Left renal cortex interstitium (tissue), 4 donors: ENCODE measurements around the gene U2SURP. TPM values are rescaled to one million over a fixed set of nuclear protein-coding genes. Genes with fewer than 3 reads are reported as not detected.
"Not testable (repeated sequence)": the region's sequence is repeated elsewhere in the genome, so short reads cannot be mapped to it uniquely, and the experiment has no call there.

ENCODE experiments used
- DNase-seq, 4 donors: peaks; one replicate each; pipeline ENCODE4 v3.0.0-alpha.2; 2013; ENCODE audit warnings: low read depth in 4 of 4, low spot score in 2 of 4, missing footprints in 1 of 4
- polyA plus RNA-seq, 4 donors: library from polyadenylated mRNA; unstranded; fragments of 120-200 nt; gene quantifications; one replicate each; pipeline ENCODE4 v1.2.1, GENCODE V29; 2013; ENCODE audit not compliant: insufficient read length in 4 of 4

Gene U2SURP
- polyA plus RNA-seq, 4 donors: 129 to 188 (median 158) TPM

- DNase-seq: no peak
These were observed 3.5 kb downstream of the U2SURP start for GRCh38 chr3:143004823-143005222.

- DNase-seq: no peak
These were observed 8.7 kb downstream of the U2SURP start for GRCh38 chr3:143010024-143010423.

GRCh38 chr3:143011705-143012104, 10.3 kb downstream of the U2SURP start:
- DNase-seq: no peak

- no peak for DNase-seq
These were observed 13.6 kb downstream of the U2SURP start for GRCh38 chr3:143014921-143015320.

- no peak for DNase-seq
These were observed 15.1 kb downstream of the U2SURP start for GRCh38 chr3:143016321-143016972.

- DNase-seq: no peak
These were observed 23.1 kb downstream of the U2SURP start for GRCh38 chr3:143024351-143024960.

GRCh38 chr3:143031327-143031726, 30.0 kb downstream of the U2SURP start:
- no peak for DNase-seq

- DNase-seq: not testable (repeated sequence)
These were observed 30.5 kb downstream of the U2SURP start for GRCh38 chr3:143031796-143032387.

- DNase-seq: no peak
These were observed 34.3 kb downstream of the U2SURP start for GRCh38 chr3:143035466-143036211.

- DNase-seq: no peak
These were observed 35.2 kb downstream of the U2SURP start for GRCh38 chr3:143036557-143036956.

GRCh38 chr3:143037867-143038266, 36.5 kb downstream of the U2SURP start:
- DNase-seq: no peak

GRCh38 chr3:143040261-143040879, 39.0 kb downstream of the U2SURP start:
- no peak for DNase-seq

- DNase-seq: no peak
These were observed 40.5 kb downstream of the U2SURP start for GRCh38 chr3:143041903-143042302.

GRCh38 chr3:143045639-143046038, 44.3 kb downstream of the U2SURP start:
- DNase-seq: no peak

GRCh38 chr3:143046075-143046474, 44.7 kb downstream of the U2SURP start:
- DNase-seq: not testable (repeated sequence)

- no peak for DNase-seq
These were observed 52.6 kb downstream of the U2SURP start for GRCh38 chr3:143054011-143054410.

GRCh38 chr3:143056372-143056771, 55.0 kb downstream of the U2SURP start:
- no peak for DNase-seq

GRCh38 chr3:143060906-143061305, 59.5 kb downstream of the U2SURP start:
- no peak for DNase-seq

- no peak for DNase-seq
These were observed 61.6 kb downstream of the U2SURP start for GRCh38 chr3:143063018-143063417.

- DNase-seq: no peak
These were observed 63.4 kb downstream of the U2SURP start for GRCh38 chr3:143064777-143065176.

GRCh38 chr3:143065364-143065763, 64.0 kb downstream of the U2SURP start:
- no peak for DNase-seq
